Subcutaneous adipose tissue (tissue), 4 donors: ENCODE results near the gene MYO10. TPM values are rescaled to one million over a fixed set of nuclear protein-coding genes. Genes with fewer than 3 reads are reported as not detected.

Source experiments
- CTCF ChIP-seq: fragments of 450-650 bp; IDR thresholded peaks from one replicate; pipeline ENCODE4 v1.5.1; 2016; ENCODE audit warnings: low read depth, mild to moderate bottlenecking, control low read depth, antibody characterized with exemption, moderate library complexity
- total RNA-seq, 4 donors: library from RNA; depleted of rRNA; stranded (reverse); fragments of >200 nt; gene quantifications; one replicate each; pipeline ENCODE4 v1.1.0, GENCODE V29; 2016

The MYO10 gene
- total RNA-seq, 4 donors from 2014 or later, result 7.0 to 33.0 (median 9.3) TPM

- TF ChIP-seq CTCF, result no peak
Measured at GRCh38 chr5:16737209-16737608, 198.9 kb downstream of the MYO10 start.

GRCh38 chr5:16736158-16736995, 199.7 kb downstream of the MYO10 start:
- TF ChIP-seq CTCF, result no peak

- TF ChIP-seq CTCF, result no peak
Measured at GRCh38 chr5:16735101-16736060, 200.7 kb downstream of the MYO10 start.

- no peak for TF ChIP-seq CTCF
Measured at GRCh38 chr5:16733331-16734006, 202.6 kb downstream of the MYO10 start.

- no peak for TF ChIP-seq CTCF
Measured at GRCh38 chr5:16732356-16732755, 203.7 kb downstream of the MYO10 start.

- no peak for TF ChIP-seq CTCF
Measured at GRCh38 chr5:16727755-16728325, 208.2 kb downstream of the MYO10 start.
